HCT116 (cell line): ENCODE results near the gene ZNF653. TPM values are rescaled to one million over a fixed set of nuclear protein-coding genes. Genes with fewer than 3 reads are reported as not detected.

Experiments
- ATAC-seq: fragments of 200-7000 bp; cut with Tn5 transposase; 2 replicates; pipeline ENCODE4 v1.9.1; 2020; ENCODE audit warnings: mild to moderate bottlenecking, moderate library complexity
- BruUV-seq: library from RNA; stranded (reverse); fragments of 400-500 nt; replicated peaks from 2 replicates; lab custom pipeline; 2021; lab: Mats Ljungman, UMichigan
- CTCF ChIA-PET: fragments of 300-600 bp; sonication (Branson Sonifier 250); formaldehyde crosslinking; loops from one replicate; lab custom pipeline; 2021; ENCODE audit warnings: antibody characterized with exemption; lab: Charles Lee
- POLR2A ChIA-PET: fragments of 300-600, 350-600 bp; sonication (Branson Sonifier 250); formaldehyde crosslinking; loops from one replicate; lab custom pipeline; 2021; ENCODE audit warnings: antibody characterized with exemption; lab: Charles Lee
- RAD21 ChIA-PET, 2 experiments: fragments of 300-600 bp; sonication (Branson Sonifier 250); formaldehyde crosslinking; loops; one replicate each; lab custom pipeline; 2023; ENCODE audit warnings: low total read pairs in 2 of 2; ENCODE audit not compliant: uncharacterized antibody in 2 of 2, unreplicated experiment in 2 of 2, low non-redundant PET in 1 of 2; lab: Charles Lee
- DNase-seq: peaks from one replicate; pipeline ENCODE4 v3.0.0-alpha.2; 2010; ENCODE audit warnings: low read depth, low spot score
- H2AFZ ChIP-seq: fragments of 200-600 bp; shearing (Covaris generic), sonication (generic); 2 replicates; pipeline ENCODE4 v1.6.1; 2017; ENCODE audit warnings: low read depth, mixed run types, mixed read lengths, antibody characterized with exemption, low read length; ENCODE audit not compliant: poor library complexity, severe bottlenecking
- H3K27ac ChIP-seq: 2 replicates; pipeline ENCODE4 v1.5.1; 2012; ENCODE audit warnings: low read depth, low read length
- H3K27me3 ChIP-seq: fragments of 200-600 bp; sonication (generic); 2 replicates; pipeline ENCODE4 v1.6.1; 2016; ENCODE audit warnings: mixed run types, low read length, mixed read lengths; ENCODE audit not compliant: insufficient read depth
- H3K36me3 ChIP-seq, 2 experiments: fragments of 200-500 bp in 1 of 2; fragments of 200-600 bp in 1 of 2; sonication (Bioruptor generic) in 1 of 2; sonication (generic) in 1 of 2; 2 replicates each; pipeline versions ENCODE4 v1.5.1 to v1.6.1; 2014 to 2016; ENCODE audit warnings: low read length in 2 of 2, inconsistent platforms in 1 of 2, mixed read lengths in 1 of 2, mixed run types in 1 of 2; ENCODE audit not compliant: insufficient read depth in 2 of 2, control insufficient read depth in 1 of 2
- H3K4me1 ChIP-seq, 2 experiments: fragments of 200-600 bp in 1 of 2; sonication (generic) in 1 of 2; 2 replicates each; pipeline versions ENCODE4 v1.5.1 to v1.6.1; 2012 to 2017; ENCODE audit warnings: low read length in 2 of 2, inconsistent platforms in 1 of 2, mild to moderate bottlenecking in 1 of 2, mixed read lengths in 1 of 2, mixed run types in 1 of 2, moderate library complexity in 1 of 2; ENCODE audit not compliant: insufficient read depth in 2 of 2, control insufficient read depth in 1 of 2
- H3K4me2 ChIP-seq: fragments of 200-600 bp; sonication (generic); 2 replicates; pipeline ENCODE4 v1.6.1; 2017; ENCODE audit warnings: mixed run types, low read length, mixed read lengths
- H3K4me3 ChIP-seq, 2 experiments: fragments of 200-600 bp in 1 of 2; sonication (generic) in 1 of 2; replicated peaks in 1 of 2; 2 replicates each; pipeline ENCODE4 v1.5.1; 2011 to 2016; ENCODE audit warnings: low read length in 2 of 2, control low read depth in 1 of 2, low read depth in 1 of 2, mild to moderate bottlenecking in 1 of 2, mixed read lengths in 1 of 2, mixed run types in 1 of 2
- H3K79me2 ChIP-seq: fragments of 200-600 bp; sonication (generic); 2 replicates; pipeline ENCODE4 v1.6.1; 2017; ENCODE audit warnings: mild to moderate bottlenecking, mixed run types, low read length, moderate library complexity, mixed read lengths; ENCODE audit not compliant: insufficient read depth
- H3K9ac ChIP-seq: fragments of 200-600 bp; sonication (generic); 2 replicates; pipeline ENCODE4 v1.6.1; 2016; ENCODE audit warnings: low read length, mixed read lengths
- H3K9me2 ChIP-seq: fragments of 200-600 bp; sonication (generic), shearing (Covaris generic); 2 replicates; pipeline ENCODE4 v1.6.1; 2017; ENCODE audit warnings: mixed run types, mild to moderate bottlenecking, moderate library complexity; ENCODE audit not compliant: insufficient read depth
- H3K9me3 ChIP-seq, 2 experiments: fragments of 200-500 bp in 1 of 2; fragments of 200-600 bp in 1 of 2; sonication (Bioruptor generic) in 1 of 2; sonication (generic) in 1 of 2; 2 replicates each; pipeline ENCODE4 v1.6.1; 2014 to 2017; ENCODE audit warnings: low read length in 2 of 2, mixed read lengths in 2 of 2, inconsistent platforms in 1 of 2, low read depth in 1 of 2, mild to moderate bottlenecking in 1 of 2, mixed run types in 1 of 2, moderate library complexity in 1 of 2; ENCODE audit not compliant: control insufficient read depth in 1 of 2, insufficient read depth in 1 of 2
- H4K20me1 ChIP-seq: fragments of 200-600 bp; sonication (generic), shearing (Covaris generic); 2 replicates; pipeline ENCODE4 v1.6.1; 2017; ENCODE audit warnings: mixed run types, mild to moderate bottlenecking, moderate library complexity; ENCODE audit not compliant: insufficient read depth
- ATF3 ChIP-seq: IDR thresholded peaks from 2 replicates; pipeline ENCODE4 v1.6.1; 2012
- CBX3 ChIP-seq: IDR thresholded peaks from 2 replicates; pipeline ENCODE4 v1.6.1; 2012; ENCODE audit warnings: low read depth
- CEBPB ChIP-seq: IDR thresholded peaks from 2 replicates; pipeline ENCODE4 v1.6.1; 2012; ENCODE audit warnings: low read depth
- CTCF ChIP-seq, 3 experiments: fragments of 200-600 bp in 1 of 3; sonication (generic) in 1 of 3; IDR thresholded peaks in 2 of 3; conservative IDR thresholded peaks in 1 of 3; 2 replicates each; pipeline ENCODE4 v1.5.1; 2012 to 2017; ENCODE audit warnings: low read depth in 2 of 3, low read length in 2 of 3, antibody characterized with exemption in 1 of 3, borderline replicate concordance in 1 of 3, control low read depth in 1 of 3, mild to moderate bottlenecking in 1 of 3, mixed read lengths in 1 of 3, mixed run types in 1 of 3, moderate library complexity in 1 of 3; ENCODE audit not compliant: insufficient read depth in 1 of 3
- ELF1 ChIP-seq: IDR thresholded peaks from 2 replicates; pipeline ENCODE4 v1.6.1; 2012; ENCODE audit warnings: low read depth, borderline replicate concordance
- EZH2 ChIP-seq: fragments of 200-600 bp; sonication (generic); IDR thresholded peaks from 2 replicates; pipeline ENCODE4 v1.6.1; 2017; ENCODE audit warnings: antibody characterized with exemption, mixed run types
- FOSL1 ChIP-seq: IDR thresholded peaks from 2 replicates; pipeline ENCODE4 v1.6.1; 2012; ENCODE audit warnings: low read depth
- JUND ChIP-seq: IDR thresholded peaks from 2 replicates; pipeline ENCODE4 v1.6.1; 2012
- POLR2A ChIP-seq: IDR thresholded peaks from 2 replicates; pipeline ENCODE4 v1.7.0; 2011; ENCODE audit warnings: borderline replicate concordance; ENCODE audit not compliant: insufficient read depth, insufficient read length; ENCODE audit errors: extremely low read depth
- POLR2AphosphoS5 ChIP-seq: IDR thresholded peaks from 2 replicates; pipeline ENCODE4 v1.6.1; 2011; ENCODE audit warnings: mild to moderate bottlenecking, low read depth, low read length, moderate library complexity
- RAD21 ChIP-seq: IDR thresholded peaks from 2 replicates; pipeline ENCODE4 v1.6.1; 2012; ENCODE audit warnings: low read depth, mild to moderate bottlenecking
- SIN3A ChIP-seq: IDR thresholded peaks from 2 replicates; pipeline ENCODE4 v1.6.1; 2012; ENCODE audit warnings: low read depth
- SP1 ChIP-seq: IDR thresholded peaks from 2 replicates; pipeline ENCODE4 v1.6.1; 2012; ENCODE audit warnings: low read depth
- SRF ChIP-seq: IDR thresholded peaks from 2 replicates; pipeline ENCODE4 v1.6.1; 2012; ENCODE audit warnings: low read depth
- YY1 ChIP-seq: IDR thresholded peaks from 2 replicates; pipeline ENCODE4 v1.6.1; 2011; ENCODE audit warnings: low read length, low read depth, moderate library complexity, mild to moderate bottlenecking; ENCODE audit not compliant: insufficient replicate concordance; ENCODE audit errors: extremely low read depth
- ZFX ChIP-seq: fragments of 450-650 bp; IDR thresholded peaks from 2 replicates; pipeline ENCODE4 v1.6.1; 2017
- ZNF274 ChIP-seq: fragments of 200-500 bp; sonication (Bioruptor generic); IDR thresholded peaks from 2 replicates; pipeline ENCODE4 v1.6.1; 2014; ENCODE audit warnings: mild to moderate bottlenecking, low read depth, low read length, inconsistent platforms
- intact Hi-C: fragments of 100-400 bp; cut with micrococcal nuclease; formaldehyde crosslinking; loops from 2 replicates; pipeline ENCODE4 v1.10.0; 2022
- total RNA-seq: library from RNA; stranded (reverse); gene quantifications from one replicate; pipeline ENCODE4 v1.2.1, GENCODE V29; 2021; ENCODE audit not compliant: unreplicated experiment
- TF ChIP-seq, protein P1 (sequence below): IDR thresholded peaks from 2 replicates; pipeline ENCODE4 v1.6.1; 2012

Gene ZNF653
- total RNA-seq, 1 experiment from 2014 or later, result 16.1 TPM

DNA sequence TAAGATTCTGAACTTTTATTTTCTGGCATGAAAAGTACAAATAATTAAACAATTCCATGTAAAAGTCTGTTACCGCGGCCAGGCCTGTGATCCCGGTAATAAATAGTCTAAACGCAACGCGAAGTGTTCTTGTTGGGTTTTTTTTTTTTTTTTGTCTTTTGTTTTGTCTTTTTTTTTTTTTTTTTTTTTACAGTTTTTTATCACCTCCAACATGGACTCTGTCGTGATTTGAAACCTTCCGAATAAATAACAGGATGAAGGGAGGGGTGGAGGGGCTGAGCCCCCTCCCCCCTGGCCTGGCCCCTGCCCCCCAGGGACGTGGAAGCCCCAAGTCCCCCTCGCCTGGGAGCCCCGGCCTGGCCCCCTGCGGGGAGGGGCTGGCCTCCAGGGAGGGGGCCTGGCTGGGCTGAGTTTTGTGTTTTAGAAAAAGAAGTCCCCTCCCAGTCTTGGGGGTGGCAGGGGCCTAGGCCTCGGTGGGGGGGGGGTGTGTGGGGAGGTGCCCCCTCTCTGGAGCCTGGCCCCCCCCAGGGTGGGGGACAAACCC is 54.2 kb downstream of the ZNF653 start:
- Histone ChIP-seq H3K79me2 (no peaks in the 10 kb centered on the region), H3K27me3 (no peaks in the 10 kb centered on the region), H3K27ac (no peak overlapping the region), H2AFZ (no peak overlapping the region), H3K9ac (no peak overlapping the region), H3K4me1 (no peaks in the 10 kb centered on the region), H3K9me3 (no peaks in the 10 kb centered on the region), H3K36me3 (peaks cover 7 to 21% of the 10 kb centered on the region in 2 experiments; a peak in 2 of 4 replicates), H3K4me3 (no peak overlapping the region), H3K4me2 (no peak overlapping the region), H4K20me1 (no peaks in the 10 kb centered on the region), H3K9me2 (no peaks in the 10 kb centered on the region)
- intact Hi-C loops, result no loop called here
- ChIA-PET POLR2A (no interaction called here), CTCF (interaction anchor here (1.1 to 1.7 kb wide), 2 partner anchors 70 to 158 kb away, joined by 4 to 7 read pairs; no protein-coding TSS in a partner anchor), RAD21 (no interaction called here)
- no peak for DNase-seq
- TF ChIP-seq CTCF (IDR thresholded peaks at IDR 0.05 in 2 of 3, conservative IDR thresholded peaks at IDR 0.05 in 1 of 3; ENCODE audit: borderline replicate concordance in 1 of 3, insufficient read depth in 1 of 3, low read depth in 2 of 3, low read length in 2 of 3), result no peak
- TF ChIP-seq ATF3, result no peak
- TF ChIP-seq JUND, result no peak
- TF ChIP-seq SRF, result no peak
- no peak for TF ChIP-seq SP1
- no peak for TF ChIP-seq CBX3
- TF ChIP-seq, protein P1, sequence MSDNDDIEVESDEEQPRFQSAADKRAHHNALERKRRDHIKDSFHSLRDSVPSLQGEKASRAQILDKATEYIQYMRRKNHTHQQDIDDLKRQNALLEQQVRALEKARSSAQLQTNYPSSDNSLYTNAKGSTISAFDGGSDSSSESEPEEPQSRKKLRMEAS, result no peak
- no peak for TF ChIP-seq POLR2A
- TF ChIP-seq RAD21, result no peak
- TF ChIP-seq ZNF274, result no peak
- no peak for TF ChIP-seq ZFX
- no peak for TF ChIP-seq YY1
- TF ChIP-seq EZH2, result no peak
- TF ChIP-seq POLR2AphosphoS5, result no peak
- TF ChIP-seq CEBPB, result no peak
- no peak for TF ChIP-seq SIN3A
- no peak for TF ChIP-seq ELF1
- no peak for TF ChIP-seq FOSL1
- no TSS peak for BruUV-seq
- ATAC-seq, result no peak
